GM23338 (cell line): Measurements from ENCODE around the gene PLD1. TPM values are rescaled to one million over a fixed set of nuclear protein-coding genes. Genes with fewer than 3 reads are reported as not detected.
"Not testable (repeated sequence)": the region's sequence is repeated elsewhere in the genome, so short reads cannot be mapped to it uniquely, and the experiment has no call there.

Experiments used
- ATAC-seq: fragments of 200-7000 bp; cut with Tn5 transposase; 3 replicates; pipeline ENCODE4 v1.9.1; 2020
- DNase-seq: peaks from one replicate; pipeline ENCODE4 v3.0.0-alpha.2; 2015; ENCODE audit warnings: low spot score
- H2AFZ ChIP-seq: fragments of 200-600 bp; sonication (generic); 2 replicates; pipeline ENCODE4 v1.8.0; 2016; ENCODE audit warnings: antibody characterized with exemption, mild to moderate bottlenecking, moderate library complexity
- H3F3A ChIP-seq: fragments of 200-600 bp; sonication (generic); replicated peaks from 2 replicates; pipeline ENCODE4 v1.8.0; 2017; ENCODE audit warnings: antibody characterized with exemption, mixed run types, low read depth
- H3K27ac ChIP-seq: fragments of 200-600 bp; sonication (generic); 2 replicates; pipeline ENCODE4 v1.6.1; 2016; ENCODE audit warnings: low read depth
- H3K27me3 ChIP-seq: fragments of 200-600 bp; sonication (generic); 2 replicates; pipeline ENCODE4 v1.8.0; 2016; ENCODE audit warnings: mild to moderate bottlenecking, mixed run types, moderate library complexity; ENCODE audit not compliant: insufficient read depth
- H3K36me3 ChIP-seq: fragments of 200-600 bp; sonication (generic); 2 replicates; pipeline ENCODE4 v1.8.0; 2016; ENCODE audit warnings: mild to moderate bottlenecking; ENCODE audit not compliant: insufficient read depth
- H3K4me1 ChIP-seq: fragments of 200-600 bp; sonication (generic); 2 replicates; pipeline ENCODE4 v1.8.0; 2016; ENCODE audit warnings: mild to moderate bottlenecking, moderate library complexity; ENCODE audit not compliant: insufficient read depth
- H3K4me2 ChIP-seq: fragments of 200-600 bp; sonication (generic); 2 replicates; pipeline ENCODE4 v1.7.1; 2017; ENCODE audit warnings: mixed run types
- H3K4me3 ChIP-seq: fragments of 200-600 bp; sonication (generic); 2 replicates; pipeline ENCODE4 v1.6.1; 2016; ENCODE audit warnings: mixed run types
- H3K79me2 ChIP-seq: fragments of 200-600 bp; sonication (generic); replicated peaks from 2 replicates; pipeline ENCODE4 v1.8.0; 2017; ENCODE audit warnings: mild to moderate bottlenecking; ENCODE audit not compliant: insufficient read depth
- H3K9me2 ChIP-seq: fragments of 200-600 bp; sonication (generic); 2 replicates; pipeline ENCODE4 v1.8.0; 2017; ENCODE audit not compliant: insufficient read depth
- H4K20me1 ChIP-seq: fragments of 200-600 bp; sonication (generic); replicated peaks from 2 replicates; pipeline ENCODE4 v1.8.0; 2017; ENCODE audit warnings: mild to moderate bottlenecking; ENCODE audit not compliant: insufficient read depth
- H3K27ac Mint-ChIP-seq: 2 replicates; pipeline ENCODE4 v1.8.0; 2020; ENCODE audit warnings: inconsistent platforms, mild to moderate bottlenecking, moderate library complexity, mixed read lengths
- H3K27me3 Mint-ChIP-seq: 3 replicates; pipeline ENCODE4 v1.8.0; 2022; ENCODE audit warnings: low read depth, mild to moderate bottlenecking, moderate library complexity, mixed read lengths, inconsistent platforms; ENCODE audit not compliant: insufficient read depth, poor library complexity
- H3K36me3 Mint-ChIP-seq: 3 replicates; pipeline ENCODE4 v1.8.0; 2021; ENCODE audit warnings: low read depth, mild to moderate bottlenecking, inconsistent platforms, moderate library complexity, mixed read lengths
- H3K4me1 Mint-ChIP-seq: 3 replicates; pipeline ENCODE4 v1.8.0; 2020; ENCODE audit warnings: mild to moderate bottlenecking, inconsistent platforms, mixed read lengths
- H3K4me3 Mint-ChIP-seq: 3 replicates; pipeline ENCODE4 v1.8.0; 2021; ENCODE audit warnings: moderate library complexity, mild to moderate bottlenecking, inconsistent platforms, mixed read lengths
- H3K9me3 Mint-ChIP-seq: 3 replicates; pipeline ENCODE4 v1.8.0; 2020; ENCODE audit warnings: moderate library complexity, mild to moderate bottlenecking, inconsistent platforms, mixed read lengths
- CREB1 ChIP-seq: fragments of 250-450 bp; sonication (Bioruptor Pico); IDR thresholded peaks from 2 replicates; pipeline ENCODE4 v1.5.0; 2020; ENCODE audit warnings: low read depth, mild to moderate bottlenecking, moderate library complexity
- CTCF ChIP-seq, 2 experiments: fragments of 200-600 bp in 1 of 2; sonication (generic) in 1 of 2; conservative IDR thresholded peaks; 2 replicates each; pipeline versions ENCODE4 v1.5.1 to v1.6.1; 2016 to 2017; ENCODE audit warnings: antibody characterized with exemption in 2 of 2, low read depth in 2 of 2, mild to moderate bottlenecking in 2 of 2, moderate library complexity in 1 of 2
- EZH2 ChIP-seq: fragments of 200-600 bp; sonication (generic); IDR thresholded peaks from one replicate; pipeline ENCODE4 v1.8.0; 2017; ENCODE audit warnings: antibody characterized with exemption, mild to moderate bottlenecking, low read depth; ENCODE audit not compliant: unreplicated experiment
- EZH2phosphoT487 ChIP-seq: fragments of 200-600 bp; sonication (generic); IDR thresholded peaks from one replicate; pipeline ENCODE4 v1.8.1; 2018; ENCODE audit warnings: antibody characterized with exemption; ENCODE audit not compliant: unreplicated experiment
- POLR2AphosphoS5 ChIP-seq: IDR thresholded peaks from 2 replicates; pipeline ENCODE4 v1.6.1; 2016; ENCODE audit warnings: antibody characterized with exemption, low read depth
- STAT1 ChIP-seq: IDR thresholded peaks from one replicate; pipeline ENCODE4 v1.6.1; 2016; ENCODE audit warnings: antibody characterized with exemption; ENCODE audit not compliant: unreplicated experiment
- ZNF114 ChIP-seq: fragments of 250-450 bp; sonication (Bioruptor Pico); IDR thresholded peaks from 2 replicates; pipeline ENCODE4 v1.5.0; 2020; ENCODE audit warnings: mild to moderate bottlenecking, moderate library complexity
- ZNF331 ChIP-seq: fragments of 250-450 bp; sonication (Bioruptor Pico); IDR thresholded peaks from 2 replicates; pipeline ENCODE4 v1.5.0; 2020; ENCODE audit warnings: low read depth, mild to moderate bottlenecking, moderate library complexity
- ZNF462 ChIP-seq: fragments of 250-450 bp; sonication (Bioruptor Pico); IDR thresholded peaks from 2 replicates; pipeline ENCODE4 v1.5.0; 2020; ENCODE audit warnings: mild to moderate bottlenecking, moderate library complexity
- polyA plus RNA-seq: library from polyadenylated mRNA; unstranded; fragments of >200 nt; fragmentation: Nextera tagmentation; extraction: Ambion mirVana; gene quantifications from 2 replicates; pipeline ENCODE4 v1.2.1, GENCODE V29; 2016
- total RNA-seq: library from RNA; depleted of rRNA; stranded (reverse); fragments of >200 nt; shearing (Covaris generic); gene quantifications from 2 replicates; pipeline ENCODE4 v1.2.3, GENCODE V29; 2014

The PLD1 gene
- total and polyA plus RNA-seq, 2 experiments from 2014 or later: 1.4 to 2.2 TPM

- no peak overlapping the region for H2AFZ ChIP-seq
- no peaks in the 10 kb centered on the region for H3K36me3 Mint-ChIP-seq
- no peaks in the 10 kb centered on the region for H3K79me2 ChIP-seq
- H3F3A ChIP-seq: no peaks in the 10 kb centered on the region; the same call in 1 of the 2 replicates
- no peaks in the 10 kb centered on the region for H3K36me3 ChIP-seq
- H3K27ac Mint-ChIP-seq: no peak overlapping the region
- DNase-seq (no peak), ATAC-seq (no peak)
- H3K4me1 Mint-ChIP-seq: no peaks in the 10 kb centered on the region
- no peak overlapping the region for H3K4me2 ChIP-seq
- H3K27ac ChIP-seq: no peak overlapping the region
- no peaks in the 10 kb centered on the region for H3K9me3 Mint-ChIP-seq
- no peaks in the 10 kb centered on the region for H3K9me2 ChIP-seq
- H4K20me1 ChIP-seq: no peaks in the 10 kb centered on the region
- H3K27me3 ChIP-seq: peaks cover 17% of the 10 kb centered on the region
- H3K4me3 Mint-ChIP-seq: no peak overlapping the region
- no peak overlapping the region for H3K4me3 ChIP-seq
- TF ChIP-seq EZH2phosphoT487: no peak
- TF ChIP-seq STAT1: no peak
- H3K27me3 Mint-ChIP-seq: peaks cover 6% of the 10 kb centered on the region
- no peaks in the 10 kb centered on the region for H3K4me1 ChIP-seq
Measured at GRCh38 chr3:171815973-171816595, 5.8 kb upstream of the PLD1 start.

GRCh38 chr3:171814662-171815061 lies 4.4 kb upstream of the PLD1 start:
- not testable (repeated sequence) for H3F3A ChIP-seq, H3K9me3 Mint-ChIP-seq, H3K36me3 ChIP-seq, H2AFZ ChIP-seq, H3K27ac Mint-ChIP-seq, DNase-seq, H3K4me1 Mint-ChIP-seq, ATAC-seq, H3K4me2 ChIP-seq, H4K20me1 ChIP-seq, H3K4me1 ChIP-seq, H3K4me3 ChIP-seq, H3K79me2 ChIP-seq, H3K9me2 ChIP-seq, H3K4me3 Mint-ChIP-seq, H3K27ac ChIP-seq, H3K36me3 Mint-ChIP-seq
- H3K27me3 Mint-ChIP-seq: peaks cover 12% of the 10 kb centered on the region
- peaks cover 30% of the 10 kb centered on the region for H3K27me3 ChIP-seq

GRCh38 chr3:171813897-171814460 lies 3.7 kb upstream of the PLD1 start:
- Histone ChIP-seq H3K4me2 (no peak overlapping the region), H4K20me1 (no peaks in the 10 kb centered on the region), H3K4me3 (no peak overlapping the region), H3K36me3 (no peaks in the 10 kb centered on the region), H3K9me2 (no peaks in the 10 kb centered on the region), H2AFZ (no peak overlapping the region), H3K4me1 (no peaks in the 10 kb centered on the region), H3K27me3 (peaks cover 37% of the 10 kb centered on the region), H3F3A (no peaks in the 10 kb centered on the region; the same call in 1 of the 2 replicates), H3K27ac (no peak overlapping the region), H3K79me2 (no peaks in the 10 kb centered on the region)
- Mint-ChIP-seq H3K4me3 (no peak overlapping the region), H3K27ac (no peak overlapping the region), H3K4me1 (peaks cover 4% of the 10 kb centered on the region; the same call in 2 of the 3 replicates), H3K9me3 (no peaks in the 10 kb centered on the region), H3K36me3 (no peaks in the 10 kb centered on the region), H3K27me3 (peaks cover 19% of the 10 kb centered on the region)
- DNase-seq: no peak
- ATAC-seq: no peak
- no peak for TF ChIP-seq POLR2AphosphoS5
- TF ChIP-seq CREB1 (CRISPR knock-in tag): no peak
- TF ChIP-seq CTCF (conservative IDR thresholded peaks at IDR 0.05; ENCODE audit: low read depth in 2 of 2): no peak
- no peak for TF ChIP-seq ZNF462 (CRISPR knock-in tag)
- no peak for TF ChIP-seq EZH2
- TF ChIP-seq ZNF331: no peak
- TF ChIP-seq ZNF114 (CRISPR knock-in tag): no peak
